ENCODE data around the gene TMEM86A.

TMEM86A gene

GRCh38 chr11:18700872-18701271 is 2.3 kb downstream of the TMEM86A start:
- DNase-seq, result no peak

GRCh38 chr11:18701614-18702216 is 3.1 kb downstream of the TMEM86A start:
- no peak for DNase-seq

GRCh38 chr11:18703001-18703763 is 4.6 kb downstream of the TMEM86A start:
- DNase-seq, result no peak

- no peak for DNase-seq
Observed at GRCh38 chr11:18704045-18704645, 5.6 kb downstream of the TMEM86A start.

- DNase-seq, result no peak
Observed at GRCh38 chr11:18704698-18705097, 6.1 kb downstream of the TMEM86A start.

- peak; percentile 37 for DNase-seq
Observed at GRCh38 chr11:18705651-18706281, 7.2 kb downstream of the TMEM86A start.

GRCh38 chr11:18706330-18707243 is 8.0 kb downstream of the TMEM86A start:
- DNase-seq, result peak; percentile 42

GRCh38 chr11:18707811-18708340 is 9.3 kb downstream of the TMEM86A start:
- no peak for DNase-seq

- DNase-seq, result no peak
Observed at GRCh38 chr11:18709414-18709813, 10.8 kb downstream of the TMEM86A start.

- DNase-seq, result no peak
Observed at GRCh38 chr11:18710545-18710944, 12.0 kb downstream of the TMEM86A start.

GRCh38 chr11:18713646-18714442 is 15.3 kb downstream of the TMEM86A start:
- no peak for DNase-seq

GRCh38 chr11:18714443-18714780 is 15.8 kb downstream of the TMEM86A start:
- no peak for DNase-seq

- DNase-seq, result no peak
Observed at GRCh38 chr11:18715476-18715875, 16.9 kb downstream of the TMEM86A start.

GRCh38 chr11:18720091-18720807 is 21.7 kb downstream of the TMEM86A start:
- no peak for DNase-seq

GRCh38 chr11:18720808-18721560 is 22.4 kb downstream of the TMEM86A start:
- peak; percentile 86 for DNase-seq

- peak; percentile 65 for DNase-seq
Observed at GRCh38 chr11:18721561-18722292, 23.1 kb downstream of the TMEM86A start.

GRCh38 chr11:18722293-18722637 is 23.7 kb downstream of the TMEM86A start:
- DNase-seq, result no peak

- DNase-seq, result no peak
Observed at GRCh38 chr11:18723991-18724390, 25.4 kb downstream of the TMEM86A start.

- no peak for DNase-seq
Observed at GRCh38 chr11:18726040-18726439, 27.5 kb downstream of the TMEM86A start, which contains the start of gene IGSF22. IGSF22 (minus strand) TSS chr11:18726188; CDS start chr11:18724236, 1,952 bp downstream.
